Liver (tissue), 3 donors: Measurements from ENCODE around the gene GPC1.

Experiments used
- CTCF ChIP-seq: fragments of 150-350 bp; IDR thresholded peaks from 2 replicates; pipeline ENCODE4 v1.5.1; 2017; ENCODE audit warnings: improper control_type of control experiment, low read depth, low read length; ENCODE audit not compliant: missing input control
- EGR1 ChIP-seq, 2 donors: IDR thresholded peaks; 2 replicates each; pipeline ENCODE4 v1.6.1; 2016 to 2018; ENCODE audit warnings: antibody characterized with exemption in 2 of 2, low read depth in 2 of 2
- GABPA ChIP-seq, 2 donors: IDR thresholded peaks in 1 of 2; conservative IDR thresholded peaks in 1 of 2; 2 replicates each; pipeline ENCODE4 v1.6.1; 2016; ENCODE audit warnings: antibody characterized with exemption in 2 of 2, mild to moderate bottlenecking in 1 of 2, moderate library complexity in 1 of 2
- HNF4G ChIP-seq: IDR thresholded peaks from 2 replicates; pipeline ENCODE4 v1.6.1; 2016; ENCODE audit warnings: antibody characterized with exemption
- JUND ChIP-seq, 2 donors: IDR thresholded peaks; 2 replicates each; pipeline ENCODE4 v1.6.1; 2016; ENCODE audit warnings: antibody characterized with exemption in 2 of 2
- MAX ChIP-seq: IDR thresholded peaks from 2 replicates; pipeline ENCODE4 v1.6.1; 2016; ENCODE audit warnings: antibody characterized with exemption
- RAD21 ChIP-seq, 2 donors: IDR thresholded peaks; 2 replicates each; pipeline ENCODE4 v1.6.1; 2016; ENCODE audit warnings: antibody characterized with exemption in 2 of 2, mild to moderate bottlenecking in 2 of 2
- REST ChIP-seq: IDR thresholded peaks from 2 replicates; pipeline ENCODE4 v1.6.1; 2016; ENCODE audit warnings: antibody characterized with exemption, mild to moderate bottlenecking
- SP1 ChIP-seq: IDR thresholded peaks from 2 replicates; pipeline ENCODE4 v1.6.1; 2018; ENCODE audit warnings: antibody characterized with exemption, mild to moderate bottlenecking
- TAF1 ChIP-seq: conservative IDR thresholded peaks from 2 replicates; pipeline ENCODE4 v1.6.1; 2016; ENCODE audit warnings: antibody characterized with exemption, mild to moderate bottlenecking
- YY1 ChIP-seq: IDR thresholded peaks from 2 replicates; pipeline ENCODE4 v1.6.1; 2016; ENCODE audit warnings: antibody characterized with exemption, mild to moderate bottlenecking
- ZBTB33 ChIP-seq: IDR thresholded peaks from 2 replicates; pipeline ENCODE4 v1.6.1; 2016; ENCODE audit warnings: antibody characterized with exemption
- donor health status: healthy.
- donor health status: healthy.

GRCh38 chr2:240463274-240463865 is 27.9 kb downstream of the GPC1 start:
- TF ChIP-seq CTCF (no peak), GABPA (IDR thresholded peaks at IDR 0.05 in 1 of 2, conservative IDR thresholded peaks at IDR 0.05 in 1 of 2) (no peak), JUND (IDR thresholded peaks at IDR 0.05) (no peak), TAF1 (no peak), RAD21 (IDR thresholded peaks at IDR 0.05) (no peak), SP1 (no peak), REST (no peak), YY1 (no peak), EGR1 (IDR thresholded peaks at IDR 0.05; ENCODE audit: low read depth in 2 of 2) (no peak), MAX (no peak), ZBTB33 (no peak), HNF4G (no peak)
